SK-N-SH (cell line): ENCODE results near the gene RFXANK. TPM values are rescaled to one million over a fixed set of nuclear protein-coding genes. Genes with fewer than 3 reads are reported as not detected.

Experiments used
- CTCF ChIA-PET: fragments of 300-600, 350-600 bp; formaldehyde crosslinking; extraction: SDS; loops from one replicate; lab custom pipeline; 2021; lab: Yijun Ruan, JAX
- POLR2A ChIA-PET: fragments of 350-600 bp; sonication (Branson Sonifier 250); formaldehyde crosslinking; extraction: SDS; loops from one replicate; lab custom pipeline; 2020; ENCODE audit warnings: antibody characterized with exemption, inconsistent platforms; lab: Yijun Ruan, JAX
- DNase-seq: peaks from one replicate; pipeline ENCODE4 v3.0.0; 2012
- H2AFZ ChIP-seq: fragments of 200-600 bp; sonication (generic); 2 replicates; pipeline ENCODE4 v1.8.1; 2016; ENCODE audit warnings: antibody characterized with exemption, mild to moderate bottlenecking, low read depth
- H3F3A ChIP-seq: fragments of 200-600 bp; sonication (generic); replicated peaks from 2 replicates; pipeline ENCODE3; 2016; ENCODE audit warnings: antibody characterized with exemption, mild to moderate bottlenecking; ENCODE audit not compliant: insufficient read depth
- H3K27ac ChIP-seq, 2 experiments: fragments of 200-500 bp in 1 of 2; fragments of 200-600 bp in 1 of 2; sonication (Bioruptor generic) in 1 of 2; sonication (generic), shearing (Covaris generic) in 1 of 2; 2 replicates each; pipeline versions ENCODE4 v1.5.1 to v1.6.1; 2014 to 2016; ENCODE audit warnings: low read depth in 2 of 2, inconsistent platforms in 1 of 2, low read length in 1 of 2, mild to moderate bottlenecking in 1 of 2, mixed read lengths in 1 of 2
- H3K27me3 ChIP-seq: fragments of 200-600 bp; sonication (generic), shearing (Covaris generic); 2 replicates; pipeline ENCODE4 v1.6.1; 2016; ENCODE audit warnings: mixed run types; ENCODE audit not compliant: insufficient read depth
- H3K36me3 ChIP-seq, 2 experiments: fragments of 200-500 bp in 1 of 2; fragments of 200-600 bp in 1 of 2; sonication (Bioruptor generic) in 1 of 2; sonication (generic) in 1 of 2; replicated peaks in 1 of 2; 2 replicates each; pipeline versions ENCODE3 to v1.5.1; 2014 to 2016; ENCODE audit warnings: low read length in 1 of 2, mild to moderate bottlenecking in 1 of 2; ENCODE audit not compliant: insufficient read depth in 2 of 2, control insufficient read depth in 1 of 2
- H3K4me1 ChIP-seq, 2 experiments: fragments of 200-500 bp in 1 of 2; fragments of 200-600 bp in 1 of 2; sonication (Bioruptor generic) in 1 of 2; sonication (generic), shearing (Covaris generic) in 1 of 2; 2 replicates each; pipeline versions ENCODE4 v1.5.1 to v1.6.1; 2014 to 2016; ENCODE audit warnings: low read depth in 1 of 2, low read length in 1 of 2, mixed run types in 1 of 2; ENCODE audit not compliant: insufficient read depth in 2 of 2, control insufficient read depth in 1 of 2
- H3K4me2 ChIP-seq: fragments of 200-600 bp; sonication (generic), shearing (Covaris generic); 2 replicates; pipeline ENCODE4 v1.6.1; 2017; ENCODE audit warnings: mixed run types
- H3K4me3 ChIP-seq, 2 experiments: fragments of 200-500 bp in 1 of 2; fragments of 200-600 bp in 1 of 2; sonication (Bioruptor generic) in 1 of 2; sonication (generic), shearing (Covaris generic) in 1 of 2; 2 replicates each; pipeline versions ENCODE4 v1.5.1 to v1.8.1; 2014 to 2016; ENCODE audit warnings: low read depth in 2 of 2, inconsistent platforms in 1 of 2, low read length in 1 of 2, mild to moderate bottlenecking in 1 of 2, mixed read lengths in 1 of 2, moderate library complexity in 1 of 2
- H3K79me2 ChIP-seq: fragments of 200-600 bp; sonication (generic); 2 replicates; pipeline ENCODE4 v1.8.1; 2017; ENCODE audit warnings: mild to moderate bottlenecking; ENCODE audit not compliant: insufficient read depth
- H3K9ac ChIP-seq: fragments of 200-600 bp; sonication (generic); 2 replicates; pipeline ENCODE4 v1.6.1; 2017; ENCODE audit warnings: mixed run types
- H3K9me2 ChIP-seq: fragments of 200-600 bp; sonication (generic); 2 replicates; pipeline ENCODE4 v1.6.1; 2017; ENCODE audit warnings: mixed run types
- H3K9me3 ChIP-seq: fragments of 200-600 bp; sonication (generic); 2 replicates; pipeline ENCODE4 v1.6.1; 2017; ENCODE audit warnings: mixed run types, mild to moderate bottlenecking, moderate library complexity
- H4K20me1 ChIP-seq: fragments of 200-600 bp; sonication (generic); 2 replicates; pipeline ENCODE4 v1.6.1; 2017; ENCODE audit warnings: mild to moderate bottlenecking, mixed run types; ENCODE audit not compliant: insufficient read depth
- CHD2 ChIP-seq: fragments of 150-350 bp; IDR thresholded peaks from 2 replicates; pipeline ENCODE4 v1.6.1; 2018; ENCODE audit warnings: low read length; ENCODE audit not compliant: partially characterized antibody
- FOSL2 ChIP-seq: IDR thresholded peaks from 2 replicates; pipeline ENCODE4 v1.4.0; 2012; ENCODE audit warnings: low read depth, mild to moderate bottlenecking, moderate library complexity, borderline replicate concordance
- JUND ChIP-seq: IDR thresholded peaks from 2 replicates; pipeline ENCODE4 v1.4.0; 2012
- MEF2A ChIP-seq: IDR thresholded peaks from 2 replicates; pipeline ENCODE4 v1.4.0; 2012; ENCODE audit warnings: low read depth, borderline replicate concordance
- MXI1 ChIP-seq: IDR thresholded peaks from 2 replicates; pipeline ENCODE4 v1.6.1; 2012; ENCODE audit warnings: mild to moderate bottlenecking, low read depth, low read length, improper control_type of control experiment
- NFIC ChIP-seq: IDR thresholded peaks from 2 replicates; pipeline ENCODE4 v1.4.0; 2012; ENCODE audit warnings: borderline replicate concordance
- RCOR1 ChIP-seq: fragments of 150-350 bp; IDR thresholded peaks from 2 replicates; pipeline ENCODE4 v1.6.1; 2017; ENCODE audit warnings: antibody characterized with exemption, low read length
- TAF1 ChIP-seq: IDR thresholded peaks from 2 replicates; pipeline ENCODE4 v1.6.1; 2012; ENCODE audit warnings: low read depth, mild to moderate bottlenecking, low read length, moderate library complexity, borderline replicate concordance
- YY1 ChIP-seq: IDR thresholded peaks from 2 replicates; pipeline ENCODE4 v1.4.0; 2012; ENCODE audit warnings: low read depth, mild to moderate bottlenecking
- WGBS: methylation state at CpG from one replicate; pipeline ENCODE4 v1.1.6; 2017; ENCODE audit warnings: low lambda C conversion rate; 5-methylcytosine and 5-hydroxymethylcytosine counted together
- polyA plus RNA-seq, 3 experiments: library from polyadenylated mRNA; depleted of rRNA; stranded (reverse); fragments of >200 nt; gene quantifications; 2 replicates each; pipeline ENCODE4 v1.2.3, GENCODE V29; 2012
- TF ChIP-seq, protein P1 (sequence below): IDR thresholded peaks from 2 replicates; pipeline ENCODE4 v1.6.1; 2012; ENCODE audit warnings: mild to moderate bottlenecking, low read depth, low read length, moderate library complexity
- TF ChIP-seq, protein P2 (sequence below): IDR thresholded peaks from 2 replicates; pipeline ENCODE4 v1.4.0; 2012; ENCODE audit warnings: low read depth, borderline replicate concordance
- TF ChIP-seq, protein P3 (sequence below): IDR thresholded peaks from 2 replicates; pipeline ENCODE4 v1.4.0; 2012; ENCODE audit warnings: low read depth

The RFXANK gene
- polyA plus RNA-seq, 1 of the 3 experiments (the other 2 are of a cell fraction), result 117 TPM

DNA sequence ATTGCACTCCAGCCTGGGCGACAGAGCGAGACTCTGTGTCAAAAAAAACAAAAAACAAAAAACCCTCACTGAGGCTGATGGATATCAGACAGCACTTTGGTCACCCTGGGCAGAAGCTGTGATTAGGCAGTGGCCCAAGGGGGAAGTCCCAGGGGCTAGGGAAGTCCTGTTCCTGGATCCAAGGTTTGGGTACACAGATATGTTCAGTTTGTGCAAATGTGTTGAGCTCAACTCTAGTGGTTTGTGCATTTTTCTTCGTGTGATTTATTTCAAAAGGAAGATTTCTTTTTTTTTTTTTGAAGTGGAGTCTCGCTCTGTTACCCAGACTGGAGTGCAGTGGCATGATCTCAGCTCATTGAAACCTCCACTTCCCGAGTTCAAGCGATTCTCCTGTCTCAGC lies 34.2 kb upstream of the RFXANK start (continued):
- TF ChIP-seq, protein P1, sequence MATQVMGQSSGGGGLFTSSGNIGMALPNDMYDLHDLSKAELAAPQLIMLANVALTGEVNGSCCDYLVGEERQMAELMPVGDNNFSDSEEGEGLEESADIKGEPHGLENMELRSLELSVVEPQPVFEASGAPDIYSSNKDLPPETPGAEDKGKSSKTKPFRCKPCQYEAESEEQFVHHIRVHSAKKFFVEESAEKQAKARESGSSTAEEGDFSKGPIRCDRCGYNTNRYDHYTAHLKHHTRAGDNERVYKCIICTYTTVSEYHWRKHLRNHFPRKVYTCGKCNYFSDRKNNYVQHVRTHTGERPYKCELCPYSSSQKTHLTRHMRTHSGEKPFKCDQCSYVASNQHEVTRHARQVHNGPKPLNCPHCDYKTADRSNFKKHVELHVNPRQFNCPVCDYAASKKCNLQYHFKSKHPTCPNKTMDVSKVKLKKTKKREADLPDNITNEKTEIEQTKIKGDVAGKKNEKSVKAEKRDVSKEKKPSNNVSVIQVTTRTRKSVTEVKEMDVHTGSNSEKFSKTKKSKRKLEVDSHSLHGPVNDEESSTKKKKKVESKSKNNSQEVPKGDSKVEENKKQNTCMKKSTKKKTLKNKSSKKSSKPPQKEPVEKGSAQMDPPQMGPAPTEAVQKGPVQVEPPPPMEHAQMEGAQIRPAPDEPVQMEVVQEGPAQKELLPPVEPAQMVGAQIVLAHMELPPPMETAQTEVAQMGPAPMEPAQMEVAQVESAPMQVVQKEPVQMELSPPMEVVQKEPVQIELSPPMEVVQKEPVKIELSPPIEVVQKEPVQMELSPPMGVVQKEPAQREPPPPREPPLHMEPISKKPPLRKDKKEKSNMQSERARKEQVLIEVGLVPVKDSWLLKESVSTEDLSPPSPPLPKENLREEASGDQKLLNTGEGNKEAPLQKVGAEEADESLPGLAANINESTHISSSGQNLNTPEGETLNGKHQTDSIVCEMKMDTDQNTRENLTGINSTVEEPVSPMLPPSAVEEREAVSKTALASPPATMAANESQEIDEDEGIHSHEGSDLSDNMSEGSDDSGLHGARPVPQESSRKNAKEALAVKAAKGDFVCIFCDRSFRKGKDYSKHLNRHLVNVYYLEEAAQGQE, result no peak
- TF ChIP-seq, protein P2, sequence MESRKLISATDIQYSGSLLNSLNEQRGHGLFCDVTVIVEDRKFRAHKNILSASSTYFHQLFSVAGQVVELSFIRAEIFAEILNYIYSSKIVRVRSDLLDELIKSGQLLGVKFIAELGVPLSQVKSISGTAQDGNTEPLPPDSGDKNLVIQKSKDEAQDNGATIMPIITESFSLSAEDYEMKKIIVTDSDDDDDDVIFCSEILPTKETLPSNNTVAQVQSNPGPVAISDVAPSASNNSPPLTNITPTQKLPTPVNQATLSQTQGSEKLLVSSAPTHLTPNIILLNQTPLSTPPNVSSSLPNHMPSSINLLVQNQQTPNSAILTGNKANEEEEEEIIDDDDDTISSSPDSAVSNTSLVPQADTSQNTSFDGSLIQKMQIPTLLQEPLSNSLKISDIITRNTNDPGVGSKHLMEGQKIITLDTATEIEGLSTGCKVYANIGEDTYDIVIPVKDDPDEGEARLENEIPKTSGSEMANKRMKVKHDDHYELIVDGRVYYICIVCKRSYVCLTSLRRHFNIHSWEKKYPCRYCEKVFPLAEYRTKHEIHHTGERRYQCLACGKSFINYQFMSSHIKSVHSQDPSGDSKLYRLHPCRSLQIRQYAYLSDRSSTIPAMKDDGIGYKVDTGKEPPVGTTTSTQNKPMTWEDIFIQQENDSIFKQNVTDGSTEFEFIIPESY, result no peak
- TF ChIP-seq TAF1, result no peak
- TF ChIP-seq, protein P3, sequence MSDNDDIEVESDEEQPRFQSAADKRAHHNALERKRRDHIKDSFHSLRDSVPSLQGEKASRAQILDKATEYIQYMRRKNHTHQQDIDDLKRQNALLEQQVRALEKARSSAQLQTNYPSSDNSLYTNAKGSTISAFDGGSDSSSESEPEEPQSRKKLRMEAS, result no peak
- no peak for TF ChIP-seq JUND
- TF ChIP-seq YY1, result no peak
- no peak for TF ChIP-seq MXI1
- no peak for TF ChIP-seq CHD2

DNA sequence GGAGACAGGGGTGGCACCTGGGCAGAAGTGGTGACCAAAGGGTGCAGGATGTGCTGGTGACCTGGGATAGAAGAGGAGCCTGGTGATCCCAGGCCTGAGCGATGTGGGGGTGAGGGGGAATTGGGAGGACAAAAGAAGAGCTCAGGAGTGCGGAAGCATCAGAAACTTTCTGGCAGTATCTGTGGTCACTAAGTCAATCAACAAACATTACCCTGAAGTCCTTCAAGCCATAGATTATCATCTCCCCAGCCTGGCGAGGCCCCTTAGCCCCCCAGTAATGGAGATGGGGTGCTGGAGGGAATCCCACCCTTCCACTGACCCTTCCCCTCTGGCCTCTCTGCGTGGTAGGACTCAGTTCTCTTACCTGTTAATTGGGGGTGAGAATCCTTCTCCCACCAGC lies 32.5 kb upstream of the RFXANK start:
- Histone ChIP-seq H3K4me1 (no peaks in the 10 kb centered on the region), H3K9ac (no peak overlapping the region), H3K4me3 (no peak overlapping the region), H2AFZ (no peak overlapping the region)
- TF ChIP-seq RCOR1 (no peak), MEF2A (no peak), CHD2 (no peak), NFIC (no peak), FOSL2 (no peak)
- TF ChIP-seq, all 33 proteins: peak for 0
- Histone ChIP-seq H3K27ac (no peak overlapping the region), H3F3A (no peaks in the 10 kb centered on the region), H3K27me3 (no peaks in the 10 kb centered on the region), H3K9me3 (no peaks in the 10 kb centered on the region), H4K20me1 (no peaks in the 10 kb centered on the region), H3K36me3 (peaks cover 0 to 9% of the 10 kb centered on the region in 2 experiments), H3K9me2 (no peaks in the 10 kb centered on the region), H3K79me2 (no peaks in the 10 kb centered on the region), H3K4me2 (no peak overlapping the region)
- ChIA-PET CTCF (interaction anchor here (0.7 to 6.5 kb wide), 4 partner anchors 13 to 183 kb away, joined by 3 to 79 read pairs (median 6); no protein-coding TSS in a partner anchor), POLR2A (no interaction called here)
- 87% methylated on average over 3 of the region's 4 CpGs for WGBS
- no peak for DNase-seq
